HL-60 (cell line): ENCODE data around the gene MARCKS.

ENCODE experiments used
- GABPA ChIP-seq: IDR thresholded peaks from 2 replicates; pipeline ENCODE4 v1.6.1; 2012; ENCODE audit warnings: low read depth
- TF ChIP-seq, protein P1 (sequence below): IDR thresholded peaks from one replicate; pipeline ENCODE4 v1.5.1; 2011; ENCODE audit warnings: low read length, control low read depth, inconsistent platforms; ENCODE audit not compliant: insufficient read depth

- TF ChIP-seq, protein P1, sequence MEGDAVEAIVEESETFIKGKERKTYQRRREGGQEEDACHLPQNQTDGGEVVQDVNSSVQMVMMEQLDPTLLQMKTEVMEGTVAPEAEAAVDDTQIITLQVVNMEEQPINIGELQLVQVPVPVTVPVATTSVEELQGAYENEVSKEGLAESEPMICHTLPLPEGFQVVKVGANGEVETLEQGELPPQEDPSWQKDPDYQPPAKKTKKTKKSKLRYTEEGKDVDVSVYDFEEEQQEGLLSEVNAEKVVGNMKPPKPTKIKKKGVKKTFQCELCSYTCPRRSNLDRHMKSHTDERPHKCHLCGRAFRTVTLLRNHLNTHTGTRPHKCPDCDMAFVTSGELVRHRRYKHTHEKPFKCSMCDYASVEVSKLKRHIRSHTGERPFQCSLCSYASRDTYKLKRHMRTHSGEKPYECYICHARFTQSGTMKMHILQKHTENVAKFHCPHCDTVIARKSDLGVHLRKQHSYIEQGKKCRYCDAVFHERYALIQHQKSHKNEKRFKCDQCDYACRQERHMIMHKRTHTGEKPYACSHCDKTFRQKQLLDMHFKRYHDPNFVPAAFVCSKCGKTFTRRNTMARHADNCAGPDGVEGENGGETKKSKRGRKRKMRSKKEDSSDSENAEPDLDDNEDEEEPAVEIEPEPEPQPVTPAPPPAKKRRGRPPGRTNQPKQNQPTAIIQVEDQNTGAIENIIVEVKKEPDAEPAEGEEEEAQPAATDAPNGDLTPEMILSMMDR = no peak
- no peak for TF ChIP-seq GABPA
These were observed 24.4 kb downstream of the MARCKS start for GRCh38 chr6:113881478-113881980.
